GM12873 (cell line): ENCODE results near the gene C14orf119.

Experiments used
- CTCF ChIP-seq: IDR thresholded peaks from 2 replicates; pipeline ENCODE4 v1.5.1; 2012; ENCODE audit warnings: low read depth, mild to moderate bottlenecking, moderate library complexity, low read length, control low read depth; ENCODE audit not compliant: insufficient read depth; ENCODE audit errors: missing control alignments

C14orf119 gene

GRCh38 chr14:23080474-23080873 lies 14.8 kb upstream of the C14orf119 start:
- TF ChIP-seq CTCF = no peak

GRCh38 chr14:23085458-23085857 lies 9.8 kb upstream of the C14orf119 start:
- no peak for TF ChIP-seq CTCF

GRCh38 chr14:23086565-23086964 lies 8.7 kb upstream of the C14orf119 start:
- no peak for TF ChIP-seq CTCF

- TF ChIP-seq CTCF = no peak
Measured at GRCh38 chr14:23089498-23090253, 5.6 kb upstream of the C14orf119 start.

GRCh38 chr14:23090254-23090636 lies 5.1 kb upstream of the C14orf119 start:
- no peak for TF ChIP-seq CTCF

- TF ChIP-seq CTCF = no peak
Measured at GRCh38 chr14:23091294-23092225, 3.7 kb upstream of the C14orf119 start.

GRCh38 chr14:23093104-23093503 lies 2.2 kb upstream of the C14orf119 start:
- TF ChIP-seq CTCF = no peak
